Neural progenitor cell (in vitro differentiated cells): Measurements from ENCODE around the gene LRRC46. TPM values are rescaled to one million over a fixed set of nuclear protein-coding genes. Genes with fewer than 3 reads are reported as not detected.

Experiments
- DNase-seq: peaks from one replicate; pipeline ENCODE4 v3.0.0-alpha.2; 2016; ENCODE audit warnings: low spot score
- H2AFZ ChIP-seq: fragments of 200-600 bp; sonication (generic); replicated peaks from 2 replicates; pipeline ENCODE4 v1.6.1; 2016; ENCODE audit warnings: antibody characterized with exemption
- H3F3A ChIP-seq: fragments of 200-600 bp; sonication (generic); 2 replicates; pipeline ENCODE4 v1.6.1; 2016; ENCODE audit warnings: antibody characterized with exemption, low read depth
- H3K27ac ChIP-seq: fragments of 200-600 bp; sonication (generic); 2 replicates; pipeline ENCODE4 v1.5.1; 2016; ENCODE audit warnings: mild to moderate bottlenecking
- H3K27me3 ChIP-seq: fragments of 200-600 bp; sonication (generic); 2 replicates; pipeline ENCODE4 v1.6.1; 2016; ENCODE audit warnings: mild to moderate bottlenecking, moderate library complexity
- H3K36me3 ChIP-seq: fragments of 200-600 bp; sonication (generic); 2 replicates; pipeline ENCODE4 v1.5.1; 2016
- H3K4me1 ChIP-seq: fragments of 200-600 bp; sonication (generic); 2 replicates; pipeline ENCODE4 v1.6.1; 2016; ENCODE audit warnings: mixed run types
- H3K4me2 ChIP-seq: fragments of 200-600 bp; sonication (generic); 2 replicates; pipeline ENCODE4 v1.6.1; 2016
- H3K4me3 ChIP-seq: fragments of 200-600 bp; sonication (generic); 2 replicates; pipeline ENCODE4 v1.5.1; 2016
- H3K79me2 ChIP-seq: fragments of 200-600 bp; sonication (generic); 2 replicates; pipeline ENCODE4 v1.6.1; 2016; ENCODE audit warnings: low read depth
- H3K9ac ChIP-seq: fragments of 200-600 bp; sonication (generic); 2 replicates; pipeline ENCODE4 v1.6.1; 2016
- H3K9me3 ChIP-seq: fragments of 200-600 bp; sonication (generic); 2 replicates; pipeline ENCODE4 v1.5.1; 2016; ENCODE audit warnings: low read depth
- H4K20me1 ChIP-seq: fragments of 200-600 bp; sonication (generic); 2 replicates; pipeline ENCODE4 v1.6.1; 2016; ENCODE audit warnings: low read depth
- H3K27ac Mint-ChIP-seq: 3 replicates; pipeline ENCODE4 v1.8.0; 2021; ENCODE audit warnings: mixed read lengths
- H3K27me3 Mint-ChIP-seq: 2 replicates; pipeline ENCODE4 v1.8.0; 2022; ENCODE audit warnings: low read depth, mild to moderate bottlenecking, inconsistent platforms, moderate library complexity, mixed read lengths; ENCODE audit not compliant: insufficient read depth
- H3K36me3 Mint-ChIP-seq: 3 replicates; pipeline ENCODE4 v1.8.0; 2021; ENCODE audit warnings: mixed read lengths
- H3K4me1 Mint-ChIP-seq: 3 replicates; pipeline ENCODE4 v1.8.0; 2021; ENCODE audit warnings: mixed read lengths
- H3K4me3 Mint-ChIP-seq: 3 replicates; pipeline ENCODE4 v1.8.0; 2021; ENCODE audit warnings: mild to moderate bottlenecking, moderate library complexity, mixed read lengths
- H3K9me3 Mint-ChIP-seq: 3 replicates; pipeline ENCODE4 v1.8.0; 2020; ENCODE audit warnings: mixed read lengths
- EZH2 ChIP-seq: fragments of 200-600 bp; sonication (generic); IDR thresholded peaks from 2 replicates; pipeline ENCODE4 v1.6.1; 2017; ENCODE audit warnings: antibody characterized with exemption, mild to moderate bottlenecking, moderate library complexity
- EZH2phosphoT487 ChIP-seq: fragments of 200-600 bp; sonication (generic); IDR thresholded peaks from 2 replicates; pipeline ENCODE4 v1.6.1; 2017; ENCODE audit warnings: antibody characterized with exemption
- total RNA-seq: library from RNA; depleted of rRNA; stranded (reverse); fragments of >200 nt; gene quantifications from 2 replicates; pipeline ENCODE4 v1.2.3, GENCODE V29; 2015; ENCODE audit warnings: low replicate concordance
- TF ChIP-seq, protein P1 (sequence below): fragments of 200-600 bp; sonication (generic); IDR thresholded peaks from 2 replicates; pipeline ENCODE4 v1.5.1; 2017; ENCODE audit warnings: antibody characterized with exemption, mild to moderate bottlenecking

Gene LRRC46
- total RNA-seq, 1 donor from 2014 or later = 0.06 TPM

DNA sequence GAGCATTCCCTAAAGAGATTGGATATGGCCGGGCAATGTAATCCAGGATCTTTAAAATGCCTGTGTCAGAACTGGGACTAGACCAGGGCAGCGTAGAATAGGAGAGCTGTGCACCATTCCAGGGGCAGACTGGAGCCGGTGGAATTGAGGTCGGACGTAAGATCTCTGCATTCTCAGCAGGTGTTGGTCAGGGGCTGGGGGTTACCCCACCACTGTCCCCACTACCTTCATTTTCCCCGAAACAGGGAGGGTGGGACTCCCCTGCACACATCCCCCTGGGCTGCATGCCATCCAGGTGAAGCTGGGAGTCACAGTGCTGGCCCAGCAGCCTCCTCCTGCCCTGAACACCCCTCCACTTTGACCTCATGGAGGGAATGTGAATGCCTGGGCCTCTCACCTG lies 27.7 kb upstream of the LRRC46 start:
- H3K27me3 Mint-ChIP-seq = peaks cover 24% of the 10 kb centered on the region
- no peaks in the 10 kb centered on the region for H4K20me1 ChIP-seq
- no peak overlapping the region for H3K4me3 ChIP-seq
- H3K4me3 Mint-ChIP-seq = no peak overlapping the region
- no peaks in the 10 kb centered on the region for H3K9me3 ChIP-seq
- H3K4me1 ChIP-seq = no peaks in the 10 kb centered on the region
- no peak overlapping the region for H3K9ac ChIP-seq
- H3K27ac Mint-ChIP-seq = no peak overlapping the region
- H3K4me1 Mint-ChIP-seq = no peaks in the 10 kb centered on the region
- H3K36me3 Mint-ChIP-seq = no peaks in the 10 kb centered on the region
- DNase-seq = no peak
- H3K9me3 Mint-ChIP-seq = no peaks in the 10 kb centered on the region
- no peaks in the 10 kb centered on the region for H3F3A ChIP-seq
- H3K79me2 ChIP-seq = no peaks in the 10 kb centered on the region
- H3K4me2 ChIP-seq = no peak overlapping the region
- no peak overlapping the region for H3K27ac ChIP-seq
- H2AFZ ChIP-seq = no peak overlapping the region
- H3K27me3 ChIP-seq = peaks cover 20% of the 10 kb centered on the region
- no peaks in the 10 kb centered on the region for H3K36me3 ChIP-seq
- TF ChIP-seq EZH2phosphoT487 (no peak), EZH2 (no peak)
- TF ChIP-seq, protein P1, sequence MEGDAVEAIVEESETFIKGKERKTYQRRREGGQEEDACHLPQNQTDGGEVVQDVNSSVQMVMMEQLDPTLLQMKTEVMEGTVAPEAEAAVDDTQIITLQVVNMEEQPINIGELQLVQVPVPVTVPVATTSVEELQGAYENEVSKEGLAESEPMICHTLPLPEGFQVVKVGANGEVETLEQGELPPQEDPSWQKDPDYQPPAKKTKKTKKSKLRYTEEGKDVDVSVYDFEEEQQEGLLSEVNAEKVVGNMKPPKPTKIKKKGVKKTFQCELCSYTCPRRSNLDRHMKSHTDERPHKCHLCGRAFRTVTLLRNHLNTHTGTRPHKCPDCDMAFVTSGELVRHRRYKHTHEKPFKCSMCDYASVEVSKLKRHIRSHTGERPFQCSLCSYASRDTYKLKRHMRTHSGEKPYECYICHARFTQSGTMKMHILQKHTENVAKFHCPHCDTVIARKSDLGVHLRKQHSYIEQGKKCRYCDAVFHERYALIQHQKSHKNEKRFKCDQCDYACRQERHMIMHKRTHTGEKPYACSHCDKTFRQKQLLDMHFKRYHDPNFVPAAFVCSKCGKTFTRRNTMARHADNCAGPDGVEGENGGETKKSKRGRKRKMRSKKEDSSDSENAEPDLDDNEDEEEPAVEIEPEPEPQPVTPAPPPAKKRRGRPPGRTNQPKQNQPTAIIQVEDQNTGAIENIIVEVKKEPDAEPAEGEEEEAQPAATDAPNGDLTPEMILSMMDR = no peak

DNA sequence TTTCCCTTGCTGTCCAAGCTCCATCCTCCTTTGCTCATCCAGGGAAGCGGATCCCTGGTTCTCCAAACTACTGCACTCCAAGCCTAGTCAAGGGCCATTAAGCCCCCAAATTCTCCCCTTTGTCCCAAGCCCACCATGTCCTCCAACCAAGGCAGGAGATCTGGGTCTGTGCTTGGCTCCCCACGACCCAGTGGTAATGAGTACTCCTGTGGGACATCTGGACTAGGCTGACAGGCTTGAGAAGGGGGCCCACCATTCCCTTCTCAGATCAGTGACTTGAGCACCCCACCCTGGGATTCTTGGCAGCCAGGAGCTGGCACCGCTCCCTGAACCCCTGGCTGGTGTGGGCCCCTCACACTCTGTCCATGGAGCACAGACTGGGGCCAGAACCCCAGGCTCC lies 27.0 kb upstream of the LRRC46 start:
- Histone ChIP-seq H3K4me3 (no peak overlapping the region), H3K36me3 (no peaks in the 10 kb centered on the region), H3K79me2 (no peaks in the 10 kb centered on the region), H3K27me3 (peaks cover 20% of the 10 kb centered on the region), H4K20me1 (no peaks in the 10 kb centered on the region), H3K4me1 (no peaks in the 10 kb centered on the region), H2AFZ (no peak overlapping the region), H3K4me2 (no peak overlapping the region), H3K27ac (no peak overlapping the region), H3F3A (no peaks in the 10 kb centered on the region), H3K9me3 (no peaks in the 10 kb centered on the region), H3K9ac (no peak overlapping the region)
- no peak overlapping the region for H3K4me3 Mint-ChIP-seq
- TF ChIP-seq, protein P1 = no peak
- no peak for TF ChIP-seq EZH2
- H3K27ac Mint-ChIP-seq = no peak overlapping the region
- peaks cover 24% of the 10 kb centered on the region for H3K27me3 Mint-ChIP-seq
- H3K36me3 Mint-ChIP-seq = no peaks in the 10 kb centered on the region
- DNase-seq = no peak
- H3K4me1 Mint-ChIP-seq = no peaks in the 10 kb centered on the region
- no peaks in the 10 kb centered on the region for H3K9me3 Mint-ChIP-seq

DNA sequence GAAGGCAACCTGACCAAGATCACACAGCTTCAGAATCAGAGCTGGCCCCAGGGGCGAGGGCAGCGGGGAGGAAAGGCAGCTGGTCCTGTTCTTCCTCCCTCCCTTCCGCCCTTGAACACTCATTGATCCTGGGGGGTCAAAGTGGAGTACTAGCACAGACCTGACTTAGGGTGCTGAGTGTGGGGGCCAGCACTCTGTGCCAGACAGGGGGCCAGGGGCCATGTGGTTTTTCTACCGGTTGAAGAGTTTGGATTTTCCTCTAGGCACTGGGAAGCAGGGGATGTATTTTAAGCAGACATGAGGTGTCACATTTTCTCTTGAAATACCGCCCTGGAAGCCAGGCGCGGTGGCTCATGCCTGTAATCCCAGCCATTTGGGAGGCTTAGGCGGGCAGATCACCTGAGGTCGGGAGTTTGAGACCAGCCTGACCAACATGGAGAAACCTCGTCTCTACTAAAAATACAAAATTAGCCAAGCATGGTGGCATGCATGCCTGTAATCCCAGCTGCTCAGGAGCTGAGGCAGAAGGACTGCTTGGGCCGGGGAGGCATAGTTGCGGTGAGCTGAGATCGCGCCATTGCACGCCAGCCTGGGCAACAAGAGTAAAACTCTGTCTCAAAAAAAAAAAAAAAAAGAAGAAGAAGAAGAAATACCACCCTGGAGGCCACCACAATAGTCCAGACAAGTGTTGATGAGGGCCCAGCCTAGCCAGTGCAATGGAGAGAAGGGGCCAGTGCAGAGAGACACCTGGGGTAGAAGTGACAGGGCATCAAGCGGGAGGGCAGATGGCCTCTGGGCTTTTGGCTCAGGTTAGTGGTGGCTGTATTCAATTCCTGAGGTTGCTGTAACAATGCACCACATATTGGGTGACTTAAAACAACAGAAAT lies 25.2 kb upstream of the LRRC46 start:
- no peak overlapping the region for H3K4me2 ChIP-seq
- H2AFZ ChIP-seq = no peak overlapping the region
- no peak overlapping the region for H3K4me3 Mint-ChIP-seq
- no peaks in the 10 kb centered on the region for H3K9me3 ChIP-seq
- no peak overlapping the region for H3K9ac ChIP-seq
- H3K27ac ChIP-seq = no peak overlapping the region
- no peak overlapping the region for H3K27ac Mint-ChIP-seq
- H4K20me1 ChIP-seq = no peaks in the 10 kb centered on the region
- peaks cover 7% of the 10 kb centered on the region for H3K4me1 Mint-ChIP-seq
- no peaks in the 10 kb centered on the region for H3K9me3 Mint-ChIP-seq
- H3F3A ChIP-seq = no peaks in the 10 kb centered on the region
- TF ChIP-seq, protein P1 = no peak
- peaks cover 7% of the 10 kb centered on the region for H3K27me3 ChIP-seq
- no peaks in the 10 kb centered on the region for H3K36me3 ChIP-seq
- no peak for DNase-seq
- no peaks in the 10 kb centered on the region for H3K4me1 ChIP-seq
- no peak overlapping the region for H3K4me3 ChIP-seq
- H3K36me3 Mint-ChIP-seq = no peaks in the 10 kb centered on the region
- H3K79me2 ChIP-seq = no peaks in the 10 kb centered on the region
- peaks cover 20% of the 10 kb centered on the region for H3K27me3 Mint-ChIP-seq
